HG02870 (cell line): ENCODE measurements around the gene CSNK1D.
"Not testable (repeated sequence)": the region's sequence is repeated elsewhere in the genome, so short reads cannot be mapped to it uniquely, and the experiment has no call there.

Source experiments
- ATAC-seq: cut with Tn5 transposase; IDR thresholded peaks from one replicate; pipeline ENCODE4 v1.9.1; 2021; ENCODE audit warnings: mild to moderate bottlenecking, moderate library complexity; ENCODE audit not compliant: unreplicated experiment

The CSNK1D gene

DNA sequence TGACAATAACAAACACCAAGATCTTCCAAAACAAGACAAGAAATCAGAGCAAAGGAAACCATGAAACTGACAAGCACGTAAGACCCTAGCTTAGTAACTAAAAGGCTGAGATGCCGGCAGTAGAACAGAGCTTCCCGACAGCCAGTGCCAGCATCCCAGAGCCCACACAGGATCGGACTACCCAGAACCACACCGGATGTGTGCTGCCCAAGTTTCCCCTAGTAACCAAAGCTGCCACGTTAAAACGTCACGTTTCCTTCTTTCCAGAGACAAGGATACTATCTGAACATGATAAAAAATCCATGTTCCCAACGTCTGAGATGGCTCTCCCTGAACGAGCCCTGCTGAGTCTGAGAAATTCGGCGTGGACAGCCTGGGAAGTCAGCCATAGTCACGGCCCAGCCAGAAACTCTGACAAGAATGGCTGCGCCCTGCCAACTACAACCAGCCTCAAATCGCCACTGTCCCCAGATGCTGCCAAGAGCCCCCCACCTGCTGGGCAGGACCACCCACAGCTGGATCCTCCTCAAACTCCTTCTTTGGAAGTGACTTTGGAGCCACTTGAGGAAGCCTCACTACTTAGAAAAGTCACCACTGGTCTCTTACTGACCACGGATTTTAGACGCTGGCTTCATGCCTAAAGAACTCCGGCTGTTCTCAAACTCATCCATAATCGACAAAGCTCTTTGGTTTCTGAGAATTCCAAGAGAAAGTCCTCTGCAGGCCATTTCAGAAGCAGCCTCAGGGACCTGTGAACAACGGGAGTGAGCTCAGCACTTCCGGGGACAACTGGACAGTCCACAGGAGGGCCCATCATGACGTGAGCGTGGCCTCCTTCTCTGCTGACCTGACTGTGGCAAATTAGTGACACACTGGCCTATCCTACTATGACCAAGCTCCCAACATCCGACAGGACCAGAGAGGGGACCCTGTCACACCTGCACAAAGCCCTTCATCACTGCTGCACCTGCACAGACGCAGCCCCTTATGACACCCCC, 77.5 kb downstream of the CSNK1D start:
- no peak for ATAC-seq

DNA sequence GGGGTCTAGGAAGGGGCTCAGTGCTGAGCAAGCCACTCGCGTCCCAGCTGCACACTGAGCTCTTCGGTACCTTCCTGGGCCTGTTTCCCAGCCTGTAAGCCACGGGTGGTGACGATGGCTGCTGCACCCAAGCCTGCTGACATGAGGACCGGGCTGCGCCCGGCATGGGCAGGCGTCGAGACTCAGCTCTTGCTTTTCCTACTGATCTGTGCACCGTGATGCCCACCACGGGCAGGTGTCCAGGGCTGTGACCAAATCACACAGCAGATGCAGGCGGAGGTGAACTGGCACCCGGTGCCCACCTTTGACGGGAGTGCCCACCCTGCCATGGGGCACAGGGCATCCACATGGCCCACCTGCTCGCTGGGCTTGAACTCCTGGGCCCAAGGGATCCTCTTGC, 78.7 kb downstream of the CSNK1D start:
- no peak for ATAC-seq

DNA sequence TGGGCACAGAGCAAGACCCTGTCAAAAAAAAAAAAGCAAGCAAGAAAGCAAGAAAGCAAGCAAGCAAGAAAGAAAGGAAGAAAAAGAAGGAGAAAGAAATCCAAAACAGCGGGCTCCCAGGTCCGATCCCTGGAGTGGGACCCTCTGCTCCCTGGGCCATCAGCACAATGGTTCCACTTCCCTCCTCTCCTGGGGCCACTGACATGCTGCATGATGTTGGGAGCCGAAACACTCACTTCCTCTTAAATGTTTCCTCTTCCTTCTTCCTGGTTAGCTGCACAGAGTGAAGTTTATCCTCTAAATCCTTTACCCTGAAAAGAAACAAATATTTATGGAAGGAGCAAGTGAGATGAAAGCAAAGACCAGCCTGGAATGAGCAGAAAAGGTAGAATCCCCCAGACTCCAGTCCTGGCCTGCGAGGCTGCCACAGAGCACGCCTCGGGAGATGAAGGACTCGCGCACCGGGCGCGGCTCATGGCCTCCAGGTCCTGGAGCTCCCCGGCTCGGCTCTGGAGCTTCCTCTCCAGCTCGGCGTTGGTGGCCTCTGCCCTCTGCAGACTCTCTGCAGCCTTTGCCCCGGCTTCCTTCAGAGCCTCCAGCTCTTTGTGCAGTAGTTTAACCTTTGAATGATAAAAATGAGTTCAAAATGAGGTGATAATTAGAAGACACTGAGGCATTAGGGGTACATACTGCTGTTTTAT, 79.8 kb downstream of the CSNK1D start:
- ATAC-seq = no peak

DNA sequence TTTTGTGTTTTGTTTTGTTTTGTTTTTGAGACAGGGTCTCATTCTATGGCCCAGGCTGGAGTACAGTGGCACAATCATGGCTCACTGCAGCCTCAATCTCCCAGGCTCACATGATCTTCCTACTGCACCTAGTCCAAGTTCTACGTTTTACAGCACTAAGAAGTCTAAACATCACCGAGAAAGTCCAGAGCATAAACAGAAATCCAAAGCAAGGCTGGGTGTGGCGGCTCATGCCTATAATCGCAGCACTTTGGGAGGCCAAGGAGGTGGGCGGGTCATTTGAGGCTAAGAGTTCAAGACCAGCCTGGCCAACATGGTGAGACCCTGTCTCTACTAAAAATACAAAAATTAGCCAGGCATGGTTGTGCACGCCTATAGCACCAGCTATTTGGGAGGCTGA, 80.5 kb downstream of the CSNK1D start:
- ATAC-seq = not testable (repeated sequence)
